ENCODE measurements around the gene RERE. TPM values are rescaled to one million over a fixed set of nuclear protein-coding genes. Genes with fewer than 3 reads are reported as not detected.
"Not testable (repeated sequence)": the region's sequence is repeated elsewhere in the genome, so short reads cannot be mapped to it uniquely, and the experiment has no call there.

RERE gene
- total RNA-seq, 1 experiment from 2014 or later: 13.1 TPM

- DNase-seq (ENCODE audit: low read depth): no peak
Measured at GRCh38 chr1:8456991-8457390, 360.4 kb downstream of the RERE start.

GRCh38 chr1:8456308-8456912, 361.0 kb downstream of the RERE start:
- DNase-seq (ENCODE audit: low read depth): peak; percentile 70

GRCh38 chr1:8455700-8456307, 361.6 kb downstream of the RERE start:
- DNase-seq (ENCODE audit: low read depth): no peak

- DNase-seq (ENCODE audit: low read depth): no peak
Measured at GRCh38 chr1:8450312-8450711, 367.1 kb downstream of the RERE start.

- DNase-seq (ENCODE audit: low read depth): peak; percentile 23
Measured at GRCh38 chr1:8448911-8449661, 368.4 kb downstream of the RERE start.

- not testable (repeated sequence) for DNase-seq (ENCODE audit: low read depth)
Measured at GRCh38 chr1:8448505-8448904, 368.9 kb downstream of the RERE start.

- no peak for DNase-seq (ENCODE audit: low read depth)
Measured at GRCh38 chr1:8447616-8448150, 369.8 kb downstream of the RERE start.

- DNase-seq (ENCODE audit: low read depth): not testable (repeated sequence)
Measured at GRCh38 chr1:8446119-8446518, 371.3 kb downstream of the RERE start.

- DNase-seq (ENCODE audit: low read depth): no peak
Measured at GRCh38 chr1:8443558-8444194, 373.8 kb downstream of the RERE start.

- DNase-seq (ENCODE audit: low read depth): no peak
Measured at GRCh38 chr1:8441426-8441825, 376.0 kb downstream of the RERE start.

- peak; percentile 89 for DNase-seq (ENCODE audit: low read depth)
Measured at GRCh38 chr1:8439015-8439702, 378.3 kb downstream of the RERE start.

GRCh38 chr1:8438489-8438888, 379.0 kb downstream of the RERE start:
- no peak for DNase-seq (ENCODE audit: low read depth)

- DNase-seq (ENCODE audit: low read depth): no peak
Measured at GRCh38 chr1:8437347-8437746, 380.1 kb downstream of the RERE start.

- DNase-seq (ENCODE audit: low read depth): no peak
Measured at GRCh38 chr1:8435569-8436071, 381.8 kb downstream of the RERE start.

- no peak for DNase-seq (ENCODE audit: low read depth)
Measured at GRCh38 chr1:8434101-8434500, 383.3 kb downstream of the RERE start.

GRCh38 chr1:8431784-8432183, 385.7 kb downstream of the RERE start:
- DNase-seq (ENCODE audit: low read depth): no peak

GRCh38 chr1:8431019-8431418, 386.4 kb downstream of the RERE start:
- DNase-seq (ENCODE audit: low read depth): no peak

GRCh38 chr1:8430476-8430875, 387.0 kb downstream of the RERE start:
- DNase-seq (ENCODE audit: low read depth): no peak

GRCh38 chr1:8429549-8430110, 387.8 kb downstream of the RERE start:
- no peak for DNase-seq (ENCODE audit: low read depth)

- DNase-seq (ENCODE audit: low read depth): no peak
Measured at GRCh38 chr1:8428441-8428840, 389.0 kb downstream of the RERE start.

GRCh38 chr1:8427986-8428385, 389.5 kb downstream of the RERE start:
- DNase-seq (ENCODE audit: low read depth): no peak

Data from M059J (cell line).